HepG2 (cell line): ENCODE data around the gene MTHFD1L. TPM values are rescaled to one million over a fixed set of nuclear protein-coding genes. Genes with fewer than 3 reads are reported as not detected.
"Not testable (repeated sequence)": the region's sequence is repeated elsewhere in the genome, so short reads cannot be mapped to it uniquely, and the experiment has no call there.

Experiments
- ATAC-seq: fragments of 200-7000 bp; cut with Tn5 transposase; 3 replicates; pipeline ENCODE4 v1.9.1; 2020; ENCODE audit warnings: mild to moderate bottlenecking, moderate library complexity
- BruUV-seq: library from RNA; stranded (reverse); fragments of 400-500 nt; replicated peaks from 2 replicates; lab custom pipeline; 2021; lab: Mats Ljungman, UMichigan
- CTCF ChIA-PET: fragments of 300-600 bp; formaldehyde crosslinking; extraction: SDS; loops from one replicate; lab custom pipeline; 2021; ENCODE audit warnings: low total read pairs, inconsistent platforms, low intra/inter-chr PET ratio; lab: Yijun Ruan, JAX
- POLR2A ChIA-PET: fragments of 350-600 bp; sonication (Branson Sonifier 250); formaldehyde crosslinking; loops from one replicate; lab custom pipeline; 2020; ENCODE audit warnings: antibody characterized with exemption, inconsistent platforms; lab: Yijun Ruan, JAX
- DNase-seq: peaks from one replicate; pipeline ENCODE4 v3.0.0-alpha.2; 2015; ENCODE audit warnings: low spot score
- FAIRE-seq: peaks from 3 replicates; lab custom pipeline; 2011; peaks lifted over from hg19 to GRCh38; lab: Jason Lieb, UNC
- H2AFZ ChIP-seq: one replicate; pipeline ENCODE4 v1.6.1; 2011; ENCODE audit warnings: low read length, inconsistent platforms
- H3K27ac ChIP-seq: fragments of 300-600 bp; 3 replicates; pipeline ENCODE4 v1.8.0; 2011; ENCODE audit warnings: mixed run types, mild to moderate bottlenecking, mixed read lengths, low read length, inconsistent platforms; ENCODE audit not compliant: insufficient read depth; ENCODE audit errors: extremely low read length
- H3K27me3 ChIP-seq, 2 experiments: fragments of 200-600 bp in 1 of 2; 2 replicates in 1 of 2; 3 replicates in 1 of 2; pipeline versions ENCODE4 v1.6.0 to v1.8.0; 2011; ENCODE audit warnings: low read length in 2 of 2, mild to moderate bottlenecking in 2 of 2, moderate library complexity in 2 of 2, inconsistent platforms in 1 of 2; ENCODE audit not compliant: insufficient read depth in 2 of 2, control insufficient read depth in 1 of 2
- H3K36me3 ChIP-seq, 2 experiments: fragments of 200-600 bp in 1 of 2; replicated peaks in 1 of 2; 2 replicates in 1 of 2; 3 replicates in 1 of 2; pipeline versions ENCODE4 v1.5.1 to v1.8.0; 2011; ENCODE audit warnings: low read length in 2 of 2, inconsistent platforms in 1 of 2; ENCODE audit not compliant: insufficient read depth in 2 of 2, control insufficient read depth in 1 of 2
- H3K4me1 ChIP-seq: 2 replicates; pipeline ENCODE4 v1.5.1; 2012; ENCODE audit warnings: low read length, inconsistent platforms; ENCODE audit not compliant: insufficient read depth
- H3K4me2 ChIP-seq: 2 replicates; pipeline ENCODE4 v1.6.0; 2011; ENCODE audit warnings: low read depth, low read length, inconsistent platforms
- H3K4me3 ChIP-seq, 3 experiments: fragments of 200-600 bp in 1 of 3; sonication (generic), shearing (Covaris generic) in 1 of 3; replicated peaks in 1 of 3; 2 replicates each; pipeline ENCODE4 v1.5.1; 2011 to 2016; ENCODE audit warnings: low read length in 3 of 3, inconsistent platforms in 2 of 3, low read depth in 2 of 3, mild to moderate bottlenecking in 2 of 3, control low read depth in 1 of 3, mixed read lengths in 1 of 3; ENCODE audit not compliant: insufficient read depth in 1 of 3
- H3K79me2 ChIP-seq: one replicate; pipeline ENCODE4 v1.6.1; 2011; ENCODE audit warnings: low read length, inconsistent platforms; ENCODE audit not compliant: insufficient read depth
- H3K9ac ChIP-seq: 2 replicates; pipeline ENCODE4 v1.6.0; 2011; ENCODE audit warnings: mild to moderate bottlenecking, low read depth, low read length, inconsistent platforms; ENCODE audit not compliant: insufficient read depth
- H3K9me3 ChIP-seq: 2 replicates; pipeline ENCODE4 v1.5.1; 2012; ENCODE audit warnings: mild to moderate bottlenecking, low read length
- H4K20me1 ChIP-seq: 2 replicates; pipeline ENCODE4 v1.6.0; 2011; ENCODE audit warnings: inconsistent platforms, mild to moderate bottlenecking, low read length, moderate library complexity; ENCODE audit not compliant: insufficient read depth
- PRMT3 ChIP-seq: sonication (generic); formaldehyde crosslinking; IDR thresholded peaks from 2 replicates; pipeline ENCODE4 v1.8.1; 2022; ENCODE audit warnings: low read depth, mild to moderate bottlenecking, moderate library complexity, missing genetic modification reagents, borderline replicate concordance
- ZNF121 ChIP-seq: sonication (generic); formaldehyde crosslinking; IDR thresholded peaks from 2 replicates; pipeline ENCODE4 v1.5.0; 2020; ENCODE audit warnings: mild to moderate bottlenecking, missing genetic modification reagents
- ZNF180 ChIP-seq: sonication (generic); formaldehyde crosslinking; IDR thresholded peaks from 2 replicates; pipeline ENCODE4 v1.4.0; 2020; ENCODE audit warnings: low read depth, missing genetic modification reagents, borderline replicate concordance
- ZNF629 ChIP-seq: sonication (generic); formaldehyde crosslinking; conservative IDR thresholded peaks from 2 replicates; pipeline ENCODE4 v1.5.0; 2020; ENCODE audit warnings: missing genetic modification reagents
- ZNF768 ChIP-seq: sonication (generic); formaldehyde crosslinking; IDR thresholded peaks from 2 replicates; pipeline ENCODE4 v1.4.0; 2020; ENCODE audit warnings: missing genetic modification reagents
- ZNF790 ChIP-seq: sonication (generic); formaldehyde crosslinking; IDR thresholded peaks from 2 replicates; pipeline ENCODE4 v1.8.0; 2022; ENCODE audit warnings: missing genetic modification reagents, mild to moderate bottlenecking, borderline replicate concordance
- ZNF83 ChIP-seq: sonication (generic); formaldehyde crosslinking; IDR thresholded peaks from 2 replicates; pipeline ENCODE4 v1.4.0; 2020; ENCODE audit warnings: missing genetic modification reagents, mild to moderate bottlenecking, borderline replicate concordance
- WGBS: methylation state at CpG from one replicate; pipeline ENCODE4 v1.1.6; 2017; ENCODE audit warnings: low lambda C conversion rate; 5-methylcytosine and 5-hydroxymethylcytosine counted together
- in situ Hi-C: cut with HindIII; loops from 2 replicates; pipeline ENCODE4 v1.10.0; 2017; ENCODE audit warnings: low pct_unique_long_range_greater_than_20kb; ENCODE audit not compliant: extremely low pct_ligation_motif_present
- intact Hi-C: fragments of 100-400 bp; cut with micrococcal nuclease; formaldehyde crosslinking; loops from one replicate; pipeline ENCODE4 v1.10.0; 2022; ENCODE audit not compliant: unreplicated experiment
- polyA plus RNA-seq, 8 experiments: library from polyadenylated mRNA; depleted of rRNA in 3 of 8; stranded (reverse) in 7 of 8; unstranded in 1 of 8; fragments of >200 nt; fragmentation: Illumina TruSeq in 4 of 8; extraction: Trizol in 4 of 8; gene quantifications; 2 replicates each; pipeline versions ENCODE4 v1.2.1 to v1.2.3, GENCODE V29; 2011 to 2016; ENCODE audit warnings: low read depth in 4 of 8, missing spikeins in 1 of 8, mixed read lengths in 1 of 8; ENCODE audit not compliant: insufficient read depth in 1 of 8
- total RNA-seq, 5 experiments: library from RNA; depleted of rRNA; stranded (reverse); fragments of >200 nt; fragmentation: Illumina TruSeq; extraction: Trizol; gene quantifications; 2 replicates each; pipeline ENCODE4 v1.2.3, GENCODE V29; 2016; ENCODE audit warnings: low read depth in 1 of 5
- TF ChIP-seq, protein P1 (sequence below): sonication (generic); IDR thresholded peaks from 2 replicates; pipeline ENCODE4 v1.6.1; 2016; ENCODE audit warnings: low read depth, borderline replicate concordance
- TF ChIP-seq, protein P2 (sequence below): sonication (generic); formaldehyde crosslinking; IDR thresholded peaks from 2 replicates; pipeline ENCODE4 v1.5.1; 2020; ENCODE audit warnings: missing genetic modification reagents, mild to moderate bottlenecking, borderline replicate concordance

MTHFD1L gene
- total and polyA plus RNA-seq, 2 of the 13 experiments (the other 11 are each of a cell fraction or from before 2014, with no cell fraction given) = 24.0 to 39.6 TPM

DNA sequence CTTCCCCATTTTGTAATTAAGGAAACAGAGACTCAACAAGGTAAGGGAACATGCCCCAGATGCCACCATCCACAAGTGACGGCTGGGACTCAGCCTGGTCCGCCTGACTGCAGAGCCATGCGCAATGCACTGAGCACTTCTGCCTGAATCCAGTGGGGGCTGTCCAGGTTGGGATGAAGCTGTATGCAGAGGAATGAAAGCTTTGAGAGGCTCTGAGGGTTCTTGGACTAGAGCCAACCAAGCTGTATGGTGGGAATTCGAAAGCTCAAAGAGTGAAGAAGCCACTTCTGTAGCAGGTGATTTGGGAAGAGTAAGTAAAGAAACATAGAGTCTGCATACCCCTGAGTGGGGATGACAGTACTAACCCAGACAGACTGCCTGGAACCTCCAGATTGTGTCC, 246.6 kb downstream of the MTHFD1L start (continued):
- TF ChIP-seq, protein P1, sequence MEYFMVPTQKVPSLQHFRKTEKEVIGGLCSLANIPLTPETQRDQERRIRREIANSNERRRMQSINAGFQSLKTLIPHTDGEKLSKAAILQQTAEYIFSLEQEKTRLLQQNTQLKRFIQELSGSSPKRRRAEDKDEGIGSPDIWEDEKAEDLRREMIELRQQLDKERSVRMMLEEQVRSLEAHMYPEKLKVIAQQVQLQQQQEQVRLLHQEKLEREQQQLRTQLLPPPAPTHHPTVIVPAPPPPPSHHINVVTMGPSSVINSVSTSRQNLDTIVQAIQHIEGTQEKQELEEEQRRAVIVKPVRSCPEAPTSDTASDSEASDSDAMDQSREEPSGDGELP = peak; percentile 53; the same call in 1 of the 2 replicates

DNA sequence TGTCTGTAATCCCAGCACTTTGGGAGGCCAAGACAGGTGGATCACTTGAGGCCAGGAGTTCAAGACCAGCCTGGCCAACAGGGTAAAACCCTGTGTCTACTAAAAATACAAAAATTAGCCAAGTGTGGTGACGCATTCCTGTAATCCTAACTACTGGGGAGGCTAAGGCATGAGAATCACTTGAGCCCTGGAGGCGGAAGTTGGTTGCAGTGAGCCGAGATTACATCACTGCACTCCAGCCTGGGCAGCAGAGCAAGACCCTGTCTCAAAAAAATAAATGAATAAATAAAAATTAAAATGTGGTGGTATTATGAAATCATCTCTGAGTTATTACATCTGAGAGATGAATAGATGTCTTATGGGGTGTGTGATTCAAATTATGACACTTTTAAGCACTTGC, 247.4 kb downstream of the MTHFD1L start:
- H3K4me1 ChIP-seq = peaks cover 33% of the 10 kb centered on the region
- H4K20me1 ChIP-seq, H3K9me3 ChIP-seq, intact Hi-C loops, H2AFZ ChIP-seq, POLR2A ChIA-PET, ATAC-seq, H3K27ac ChIP-seq, CTCF ChIA-PET, H3K4me2 ChIP-seq, H3K9ac ChIP-seq, FAIRE-seq, H3K4me3 ChIP-seq, H3K27me3 ChIP-seq, in situ Hi-C loops, DNase-seq, BruUV-seq, H3K79me2 ChIP-seq, H3K36me3 ChIP-seq: not testable (repeated sequence)
- peak; percentile 55; the same call in 1 of the 2 replicates for TF ChIP-seq ZNF121 (CRISPR knock-in tag)
- WGBS = 99% methylated on average over 3 of the region's 3 CpGs

DNA sequence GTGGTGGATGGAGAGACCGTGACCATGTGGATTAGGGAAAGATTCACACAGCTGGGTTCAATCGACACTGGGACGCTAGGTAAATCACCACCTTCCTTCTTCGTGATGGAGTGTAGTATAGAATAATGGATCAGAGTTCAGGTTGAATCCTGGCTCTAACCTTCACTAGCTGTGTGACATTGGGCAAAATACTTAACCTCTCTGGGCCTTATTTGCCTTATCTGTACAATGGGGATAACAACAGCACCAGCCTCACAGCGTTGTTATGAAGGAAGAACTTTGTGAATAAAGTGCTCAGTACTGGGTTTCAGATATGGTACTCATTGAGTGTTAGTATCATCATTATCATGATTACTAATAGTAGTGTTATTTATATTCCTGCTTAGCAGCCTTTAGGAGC, 248.1 kb downstream of the MTHFD1L start:
- POLR2A ChIA-PET = no interaction called here
- FAIRE-seq = no peak
- TF ChIP-seq PRMT3 (CRISPR knock-in tag) (no peak), ZNF180 (CRISPR knock-in tag) (no peak), ZNF629 (CRISPR knock-in tag) (0 out of 2 replicates have a peak, but pooled peaks have one; percentile 15), ZNF83 (CRISPR knock-in tag) (no peak), ZNF768 (CRISPR knock-in tag) (peak; percentile 81; the same call in 1 of the 2 replicates), ZNF790 (CRISPR knock-in tag) (no peak)
- TF ChIP-seq, protein P2, sequence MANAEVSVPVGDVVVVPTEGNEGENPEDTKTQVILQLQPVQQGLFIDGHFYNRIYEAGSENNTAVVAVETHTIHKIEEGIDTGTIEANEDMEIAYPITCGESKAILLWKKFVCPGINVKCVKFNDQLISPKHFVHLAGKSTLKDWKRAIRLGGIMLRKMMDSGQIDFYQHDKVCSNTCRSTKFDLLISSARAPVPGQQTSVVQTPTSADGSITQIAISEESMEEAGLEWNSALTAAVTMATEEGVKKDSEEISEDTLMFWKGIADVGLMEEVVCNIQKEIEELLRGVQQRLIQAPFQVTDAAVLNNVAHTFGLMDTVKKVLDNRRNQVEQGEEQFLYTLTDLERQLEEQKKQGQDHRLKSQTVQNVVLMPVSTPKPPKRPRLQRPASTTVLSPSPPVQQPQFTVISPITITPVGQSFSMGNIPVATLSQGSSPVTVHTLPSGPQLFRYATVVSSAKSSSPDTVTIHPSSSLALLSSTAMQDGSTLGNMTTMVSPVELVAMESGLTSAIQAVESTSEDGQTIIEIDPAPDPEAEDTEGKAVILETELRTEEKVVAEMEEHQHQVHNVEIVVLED (CRISPR knock-in tag) = no peak

More for the DNA sequence above, 248.1 kb downstream of the MTHFD1L start:
- H3K36me3 ChIP-seq = no peaks in the 10 kb centered on the region
- DNase-seq = no peak
- H3K27me3 ChIP-seq = no peaks in the 10 kb centered on the region
- no peak overlapping the region for H2AFZ ChIP-seq
- BruUV-seq = no TSS peak
- no peaks in the 10 kb centered on the region for H3K9me3 ChIP-seq
- no peak for ATAC-seq
- no peak overlapping the region for H3K9ac ChIP-seq
- intact Hi-C loops = no loop called here
- H3K4me1 ChIP-seq = peaks cover 32% of the 10 kb centered on the region
- no peak overlapping the region for H3K27ac ChIP-seq
- no peak overlapping the region for H3K4me3 ChIP-seq
- in situ Hi-C loops = no loop called here
- no peaks in the 10 kb centered on the region for H3K79me2 ChIP-seq
- H3K4me2 ChIP-seq = no peak overlapping the region
- CTCF ChIA-PET = no interaction called here
- no peaks in the 10 kb centered on the region for H4K20me1 ChIP-seq
- 97% methylated on average over 5 of the region's 5 CpGs for WGBS
